SH-SY5Y (cell line): ENCODE measurements around the gene PPP1R14C.

Source experiments
- GATA2 ChIP-seq: IDR thresholded peaks from 2 replicates; pipeline ENCODE4 v1.6.1; 2011; ENCODE audit warnings: mild to moderate bottlenecking, low read depth, low read length
- GATA3 ChIP-seq: IDR thresholded peaks from 2 replicates; pipeline ENCODE4 v1.6.1; 2011; ENCODE audit warnings: low read depth, mild to moderate bottlenecking, low read length, moderate library complexity

- no peak for TF ChIP-seq GATA2
- TF ChIP-seq GATA3: no peak
Observed at GRCh38 chr6:150266963-150267685, 124.3 kb downstream of the PPP1R14C start.
